Tibial nerve (tissue), 4 donors: ENCODE measurements around the gene ENDOV.

Experiments
- CTCF ChIP-seq, 5 experiments: fragments of 200-600 bp in 3 of 5; fragments of 450-650 bp in 2 of 5; sonication (generic) in 3 of 5; IDR thresholded peaks; one replicate each; pipeline ENCODE4 v1.5.1; 2016 to 2019; ENCODE audit warnings: antibody characterized with exemption in 5 of 5, mild to moderate bottlenecking in 3 of 5, moderate library complexity in 2 of 5
- EP300 ChIP-seq, 2 donors: sonication (generic); formaldehyde crosslinking; IDR thresholded peaks; one replicate each; pipeline ENCODE4 v1.6.1; 2017; ENCODE audit warnings: antibody characterized with exemption in 2 of 2, mild to moderate bottlenecking in 1 of 2
- POLR2A ChIP-seq, 2 donors: fragments of 450-650 bp; IDR thresholded peaks; one replicate each; pipeline ENCODE4 v1.6.1; 2017; ENCODE audit warnings: antibody characterized with exemption in 2 of 2, mild to moderate bottlenecking in 2 of 2, moderate library complexity in 2 of 2

- TF ChIP-seq CTCF (IDR thresholded peaks at IDR 0.05), result no peak
- no peak for TF ChIP-seq POLR2A (IDR thresholded peaks at IDR 0.05)
- no peak for TF ChIP-seq EP300 (IDR thresholded peaks at IDR 0.05)
These were observed 57.0 kb downstream of the ENDOV start for GRCh38 chr17:80471922-80472321.
